Osteocyte (in vitro differentiated cells): ENCODE data around the gene MGAT3. TPM values are rescaled to one million over a fixed set of nuclear protein-coding genes. Genes with fewer than 3 reads are reported as not detected.

ENCODE experiments used
- DNase-seq: peaks from one replicate; pipeline ENCODE4 v3.0.0; 2021; ENCODE audit warnings: mixed read lengths; ENCODE audit not compliant: unreplicated experiment; ENCODE audit errors: extremely low spot score
- H3K27ac Mint-ChIP-seq: one replicate; pipeline ENCODE4 v1.8.0; 2021; ENCODE audit warnings: mild to moderate bottlenecking, mixed read lengths; ENCODE audit not compliant: unreplicated experiment
- H3K27me3 Mint-ChIP-seq: one replicate; pipeline ENCODE4 v1.8.0; 2021; ENCODE audit warnings: mixed read lengths; ENCODE audit not compliant: unreplicated experiment
- H3K36me3 Mint-ChIP-seq: one replicate; pipeline ENCODE4 v1.8.0; 2021; ENCODE audit warnings: mixed read lengths; ENCODE audit not compliant: unreplicated experiment
- H3K4me1 Mint-ChIP-seq: one replicate; pipeline ENCODE4 v1.8.0; 2021; ENCODE audit warnings: mixed read lengths; ENCODE audit not compliant: unreplicated experiment
- H3K4me3 Mint-ChIP-seq: one replicate; pipeline ENCODE4 v1.8.0; 2021; ENCODE audit warnings: mild to moderate bottlenecking, moderate library complexity, mixed read lengths; ENCODE audit not compliant: unreplicated experiment
- H3K9me3 Mint-ChIP-seq: one replicate; pipeline ENCODE4 v1.8.0; 2021; ENCODE audit warnings: mixed read lengths; ENCODE audit not compliant: unreplicated experiment
- CTCF ChIP-seq: fragments of 200-600 bp; sonication (generic); IDR thresholded peaks from 2 replicates; pipeline ENCODE4 v1.5.0; 2021; ENCODE audit warnings: antibody characterized with exemption, mild to moderate bottlenecking, moderate library complexity
- total RNA-seq: library from RNA; stranded (reverse); gene quantifications from 2 replicates; pipeline ENCODE4 v1.2.1, GENCODE V29; 2021

MGAT3 gene
- total RNA-seq, 1 donor from 2014 or later, result 10.9 TPM

- no peak for DNase-seq
- Mint-ChIP-seq H3K4me1 (peaks cover 12% of the 10 kb centered on the region), H3K9me3 (no peaks in the 10 kb centered on the region), H3K27me3 (no peaks in the 10 kb centered on the region), H3K27ac (no peak overlapping the region), H3K4me3 (no peak overlapping the region), H3K36me3 (peaks cover 5% of the 10 kb centered on the region)
- no peak for TF ChIP-seq CTCF
Observed at GRCh38 chr22:39492186-39492585, 35.4 kb downstream of the MGAT3 start.

- no peaks in the 10 kb centered on the region for H3K36me3 Mint-ChIP-seq
- H3K4me1 Mint-ChIP-seq, result peaks cover 12% of the 10 kb centered on the region
- H3K27me3 Mint-ChIP-seq, result no peaks in the 10 kb centered on the region
- no peak for DNase-seq
- no peaks in the 10 kb centered on the region for H3K9me3 Mint-ChIP-seq
- no peak overlapping the region for H3K4me3 Mint-ChIP-seq
- no peak for TF ChIP-seq CTCF
- H3K27ac Mint-ChIP-seq, result no peak overlapping the region
Observed at GRCh38 chr22:39493759-39494158, 36.9 kb downstream of the MGAT3 start.

- Mint-ChIP-seq H3K4me1 (peaks cover 12% of the 10 kb centered on the region), H3K36me3 (no peaks in the 10 kb centered on the region), H3K9me3 (no peaks in the 10 kb centered on the region), H3K27ac (no peak overlapping the region), H3K27me3 (no peaks in the 10 kb centered on the region), H3K4me3 (no peak overlapping the region)
- no peak for DNase-seq
- TF ChIP-seq CTCF, result no peak
Observed at GRCh38 chr22:39494471-39495120, 37.8 kb downstream of the MGAT3 start.

GRCh38 chr22:39496131-39496838, 39.5 kb downstream of the MGAT3 start:
- no peak for DNase-seq
- Mint-ChIP-seq H3K4me3 (no peak overlapping the region), H3K27ac (peak overlapping the region; percentile 38), H3K27me3 (no peaks in the 10 kb centered on the region), H3K36me3 (no peaks in the 10 kb centered on the region), H3K4me1 (peaks cover 11% of the 10 kb centered on the region), H3K9me3 (no peaks in the 10 kb centered on the region)
- peak; percentile 79 for TF ChIP-seq CTCF

- Mint-ChIP-seq H3K4me1 (peaks cover 18% of the 10 kb centered on the region), H3K27me3 (no peaks in the 10 kb centered on the region), H3K9me3 (no peaks in the 10 kb centered on the region), H3K27ac (no peak overlapping the region), H3K4me3 (no peak overlapping the region), H3K36me3 (no peaks in the 10 kb centered on the region)
- DNase-seq, result no peak
- TF ChIP-seq CTCF, result no peak
Observed at GRCh38 chr22:39497429-39497828, 40.6 kb downstream of the MGAT3 start.
